Neural progenitor cell (in vitro differentiated cells): ENCODE measurements around the gene WASL.
"Not testable (repeated sequence)": the region's sequence is repeated elsewhere in the genome, so short reads cannot be mapped to it uniquely, and the experiment has no call there.

Experiments
- CTCF ChIP-seq: fragments of 200-600 bp; sonication (generic); IDR thresholded peaks from 2 replicates; pipeline ENCODE4 v1.5.1; 2017; ENCODE audit warnings: antibody characterized with exemption, mild to moderate bottlenecking
- EZH2phosphoT487 ChIP-seq: fragments of 200-600 bp; sonication (generic); IDR thresholded peaks from 2 replicates; pipeline ENCODE4 v1.6.1; 2017; ENCODE audit warnings: antibody characterized with exemption

- not testable (repeated sequence) for TF ChIP-seq CTCF, EZH2phosphoT487
These were observed 31.7 kb upstream of the WASL start for GRCh38 chr7:123780472-123780871.
